HuH-7.5 (cell line): ENCODE measurements around the gene KCTD3.

Experiments
- DNase-seq: peaks from one replicate; pipeline ENCODE4 v3.0.0; 2011; ENCODE audit warnings: low spot score

KCTD3 gene

DNA sequence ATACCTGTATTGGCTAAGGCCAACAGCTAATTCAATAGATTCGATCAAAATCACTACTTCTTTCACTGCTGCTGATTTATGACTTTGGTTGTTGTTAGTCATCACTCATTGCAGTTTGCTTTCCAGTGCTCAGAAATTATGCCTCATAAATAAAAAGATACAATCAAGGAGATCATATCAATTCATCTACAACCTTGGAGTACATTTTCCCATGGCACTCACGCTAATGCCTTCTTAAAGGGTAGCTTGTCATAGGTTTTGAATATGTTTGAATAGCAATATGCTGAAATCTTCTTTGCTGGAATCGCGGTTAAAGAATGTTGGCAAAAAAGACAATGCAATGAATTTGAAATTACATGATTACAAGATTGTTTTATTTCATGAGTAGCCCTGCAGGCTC, 89.9 kb downstream of the KCTD3 start:
- no peak for DNase-seq

DNA sequence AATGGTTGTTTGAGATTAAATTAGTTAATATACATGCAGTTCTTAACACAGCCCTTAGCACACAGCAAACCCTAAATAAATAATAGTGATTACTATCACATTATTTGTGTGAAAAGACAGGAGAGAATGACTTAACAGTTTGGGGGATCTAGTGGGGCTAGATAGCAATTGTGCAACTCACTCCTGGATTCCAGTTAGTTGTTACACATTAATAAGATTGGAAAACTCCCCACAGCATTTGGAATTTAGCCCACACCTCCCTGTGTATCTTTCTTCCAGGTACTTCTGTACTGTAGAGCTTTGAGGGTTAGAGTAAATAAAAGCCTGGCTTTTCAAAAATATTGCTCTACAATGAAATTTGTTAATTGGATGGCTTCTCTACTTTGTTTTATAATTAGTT, 93.2 kb downstream of the KCTD3 start:
- DNase-seq, result no peak

GRCh38 chr1:215661033-215661432, 93.9 kb downstream of the KCTD3 start:
- DNase-seq, result no peak

- no peak for DNase-seq
These were observed 98.1 kb downstream of the KCTD3 start for GRCh38 chr1:215665215-215665614.

- no peak for DNase-seq
These were observed 100.7 kb downstream of the KCTD3 start for GRCh38 chr1:215667761-215668160.

GRCh38 chr1:215669806-215670491, 102.8 kb downstream of the KCTD3 start:
- DNase-seq, result no peak
